Gastrocnemius medialis (tissue), 4 donors: ENCODE measurements around the gene SUMO2.

Experiments
- POLR2A ChIP-seq, 2 donors: fragments of 450-650 bp; IDR thresholded peaks; one replicate each; pipeline ENCODE4 v1.6.1; 2017; ENCODE audit warnings: antibody characterized with exemption in 2 of 2, mild to moderate bottlenecking in 2 of 2, moderate library complexity in 2 of 2
- TF ChIP-seq, protein P1 (sequence below), 5 experiments: fragments of 450-650 bp in 3 of 5; fragments of 200-600 bp in 2 of 5; sonication (generic) in 2 of 5; IDR thresholded peaks in 4 of 5; conservative IDR thresholded peaks in 1 of 5; 1 replicate in 4 of 5; 2 replicates in 1 of 5; pipeline ENCODE4 v1.5.1; 2016 to 2019; ENCODE audit warnings: antibody characterized with exemption in 5 of 5, mild to moderate bottlenecking in 3 of 5, moderate library complexity in 3 of 5

DNA sequence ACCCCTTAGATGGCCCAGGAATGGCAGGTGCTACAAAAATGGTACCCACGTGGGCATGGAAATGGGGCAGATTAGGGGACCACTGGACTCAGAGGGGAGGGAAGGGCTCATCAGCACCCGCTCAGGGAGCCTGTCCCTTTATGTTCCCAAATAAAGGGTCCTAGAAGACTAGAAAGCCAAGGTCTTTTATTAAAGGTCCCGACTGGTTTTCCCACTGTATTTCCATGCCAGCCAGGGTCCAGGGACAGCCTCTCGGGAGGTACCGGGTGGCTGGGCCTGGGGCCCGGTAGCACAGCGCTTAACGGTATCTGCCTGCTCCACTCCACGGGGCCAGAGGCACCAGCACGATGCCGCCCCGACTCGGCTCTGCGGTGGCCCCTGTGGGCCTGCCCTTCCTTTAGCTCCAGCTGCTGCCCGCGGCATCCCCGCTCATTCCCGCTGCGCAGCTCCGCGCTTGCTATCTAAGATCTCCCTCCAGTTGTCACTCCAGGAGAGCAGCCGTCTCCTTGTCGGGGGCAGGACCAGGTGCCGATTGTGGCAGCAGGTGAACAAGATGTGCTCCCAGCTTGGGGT, 52.6 kb downstream of the SUMO2 start:
- TF ChIP-seq, protein P1, sequence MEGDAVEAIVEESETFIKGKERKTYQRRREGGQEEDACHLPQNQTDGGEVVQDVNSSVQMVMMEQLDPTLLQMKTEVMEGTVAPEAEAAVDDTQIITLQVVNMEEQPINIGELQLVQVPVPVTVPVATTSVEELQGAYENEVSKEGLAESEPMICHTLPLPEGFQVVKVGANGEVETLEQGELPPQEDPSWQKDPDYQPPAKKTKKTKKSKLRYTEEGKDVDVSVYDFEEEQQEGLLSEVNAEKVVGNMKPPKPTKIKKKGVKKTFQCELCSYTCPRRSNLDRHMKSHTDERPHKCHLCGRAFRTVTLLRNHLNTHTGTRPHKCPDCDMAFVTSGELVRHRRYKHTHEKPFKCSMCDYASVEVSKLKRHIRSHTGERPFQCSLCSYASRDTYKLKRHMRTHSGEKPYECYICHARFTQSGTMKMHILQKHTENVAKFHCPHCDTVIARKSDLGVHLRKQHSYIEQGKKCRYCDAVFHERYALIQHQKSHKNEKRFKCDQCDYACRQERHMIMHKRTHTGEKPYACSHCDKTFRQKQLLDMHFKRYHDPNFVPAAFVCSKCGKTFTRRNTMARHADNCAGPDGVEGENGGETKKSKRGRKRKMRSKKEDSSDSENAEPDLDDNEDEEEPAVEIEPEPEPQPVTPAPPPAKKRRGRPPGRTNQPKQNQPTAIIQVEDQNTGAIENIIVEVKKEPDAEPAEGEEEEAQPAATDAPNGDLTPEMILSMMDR (IDR thresholded peaks at IDR 0.05 in 4 of 5, conservative IDR thresholded peaks at IDR 0.05 in 1 of 5) = no peak
- no peak for TF ChIP-seq POLR2A (IDR thresholded peaks at IDR 0.05)
